Measurements from ENCODE around the gene GRM7. TPM values are rescaled to one million over a fixed set of nuclear protein-coding genes. Genes with fewer than 3 reads are reported as not detected.

Gene GRM7
- total RNA-seq, 4 donors from 2014 or later = 0.40 TPM; not detected in 3

DNA sequence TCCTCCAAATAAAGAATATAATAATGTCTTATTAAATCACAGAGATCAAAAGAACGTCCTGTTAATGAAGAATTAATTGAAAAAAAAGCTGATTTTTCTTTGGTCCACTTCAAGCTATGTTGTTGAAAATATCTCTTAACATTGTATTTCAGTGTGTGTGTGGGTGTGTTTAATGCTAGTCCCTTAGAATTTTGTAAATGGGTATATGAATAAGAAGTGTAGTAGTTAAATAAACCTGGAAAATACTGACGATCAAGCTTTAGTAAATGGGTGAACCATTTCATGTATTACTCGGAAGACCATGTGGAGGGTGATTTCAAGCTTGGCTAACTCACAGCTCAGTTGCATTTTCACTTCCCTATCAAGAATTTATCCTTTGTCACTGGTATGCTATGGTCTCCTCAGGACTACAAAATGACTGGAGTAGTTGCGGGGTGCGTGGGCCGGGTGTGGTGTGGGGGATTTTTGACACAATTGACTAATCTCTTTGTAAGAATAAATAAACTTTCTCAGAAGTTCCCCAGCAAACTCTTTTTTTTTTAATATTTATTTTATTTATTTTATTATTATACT, 586.4 kb downstream of the GRM7 start:
- no peak for DNase-seq

DNA sequence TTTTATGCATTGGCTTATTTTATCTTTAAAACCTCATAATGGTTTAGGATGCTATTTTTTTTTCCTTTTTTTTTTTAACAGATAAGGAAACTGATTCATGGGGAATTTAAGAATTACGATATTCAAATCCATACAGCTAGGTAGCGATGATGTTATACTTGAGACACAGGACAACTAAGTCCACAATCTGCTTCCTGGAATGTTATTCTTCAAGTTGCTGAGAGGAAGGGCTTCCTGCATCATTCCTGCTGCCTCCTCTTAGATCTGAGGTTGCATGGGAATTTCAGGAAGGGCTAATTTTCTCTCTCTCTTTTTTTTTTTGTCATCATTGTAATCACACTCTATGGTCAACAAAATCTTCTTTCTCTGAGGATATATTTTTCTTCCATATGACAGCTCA, 595.5 kb downstream of the GRM7 start:
- Histone ChIP-seq H3K4me3 (no peak overlapping the region), H3K27me3 (no peaks in the 10 kb centered on the region), H3K9me3 (no peaks in the 10 kb centered on the region), H3K4me1 (no peaks in the 10 kb centered on the region), H3K27ac (no peak overlapping the region), H3K36me3 (no peaks in the 10 kb centered on the region)
- no peak for DNase-seq
- no peak for TF ChIP-seq POLR2A (IDR thresholded peaks at IDR 0.05)
- TF ChIP-seq CTCF (IDR thresholded peaks at IDR 0.05) = no peak

More for the DNA sequence above, 586.4 kb downstream of the GRM7 start:
- TF ChIP-seq CTCF (IDR thresholded peaks at IDR 0.05) = no peak
- no peak for TF ChIP-seq POLR2A (IDR thresholded peaks at IDR 0.05)
- Histone ChIP-seq H3K9me3 (no peaks in the 10 kb centered on the region), H3K4me3 (no peak overlapping the region), H3K27ac (no peak overlapping the region), H3K4me1 (no peaks in the 10 kb centered on the region), H3K36me3 (no peaks in the 10 kb centered on the region), H3K27me3 (no peaks in the 10 kb centered on the region)

GRCh38 chr3:7461202-7461825, 600.4 kb downstream of the GRM7 start:
- Histone ChIP-seq H3K9me3 (no peaks in the 10 kb centered on the region), H3K27ac (no peak overlapping the region), H3K4me3 (no peak overlapping the region), H3K36me3 (no peaks in the 10 kb centered on the region), H3K4me1 (no peaks in the 10 kb centered on the region), H3K27me3 (no peaks in the 10 kb centered on the region)
- TF ChIP-seq CTCF (IDR thresholded peaks at IDR 0.05) (no peak), POLR2A (IDR thresholded peaks at IDR 0.05) (no peak)
- no peak for DNase-seq

GRCh38 chr3:7469866-7470265, 609.0 kb downstream of the GRM7 start:
- Histone ChIP-seq H3K27ac (no peak overlapping the region), H3K4me1 (no peaks in the 10 kb centered on the region), H3K36me3 (no peaks in the 10 kb centered on the region), H3K4me3 (no peak overlapping the region), H3K27me3 (no peaks in the 10 kb centered on the region), H3K9me3 (no peaks in the 10 kb centered on the region)
- DNase-seq = no peak
- TF ChIP-seq CTCF (IDR thresholded peaks at IDR 0.05) (no peak), POLR2A (IDR thresholded peaks at IDR 0.05) (no peak)

- no peaks in the 10 kb centered on the region for H3K36me3 ChIP-seq
- no peaks in the 10 kb centered on the region for H3K9me3 ChIP-seq
- H3K27ac ChIP-seq = no peak overlapping the region
- no peak overlapping the region for H3K4me3 ChIP-seq
- no peaks in the 10 kb centered on the region for H3K27me3 ChIP-seq
- no peak for DNase-seq
- TF ChIP-seq POLR2A (IDR thresholded peaks at IDR 0.05) (no peak), CTCF (IDR thresholded peaks at IDR 0.05) (no peak)
- no peaks in the 10 kb centered on the region for H3K4me1 ChIP-seq
Observed at GRCh38 chr3:7484636-7485035, 623.7 kb downstream of the GRM7 start.
